ENCODE measurements around the gene TNFAIP8L3.

DNA sequence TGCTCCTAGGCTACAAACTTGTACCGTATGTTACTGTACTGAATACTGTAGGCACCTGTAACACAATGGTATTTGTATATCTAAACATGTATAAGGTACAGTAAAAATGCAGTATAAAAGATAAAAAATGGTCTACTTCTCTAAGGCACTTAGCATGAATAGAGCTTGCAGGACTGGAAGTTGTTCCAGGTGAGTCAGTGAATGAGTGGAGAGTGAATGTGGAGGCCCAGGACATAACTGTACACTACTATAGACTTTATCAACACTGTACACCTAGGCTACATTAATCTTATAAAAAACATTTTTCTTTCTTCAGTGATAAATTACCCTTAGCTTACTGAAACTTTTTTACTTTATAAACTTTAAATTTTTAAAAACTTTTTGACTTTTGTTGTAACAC, 12.5 kb downstream of the TNFAIP8L3 start:
- TF ChIP-seq, protein P1, sequence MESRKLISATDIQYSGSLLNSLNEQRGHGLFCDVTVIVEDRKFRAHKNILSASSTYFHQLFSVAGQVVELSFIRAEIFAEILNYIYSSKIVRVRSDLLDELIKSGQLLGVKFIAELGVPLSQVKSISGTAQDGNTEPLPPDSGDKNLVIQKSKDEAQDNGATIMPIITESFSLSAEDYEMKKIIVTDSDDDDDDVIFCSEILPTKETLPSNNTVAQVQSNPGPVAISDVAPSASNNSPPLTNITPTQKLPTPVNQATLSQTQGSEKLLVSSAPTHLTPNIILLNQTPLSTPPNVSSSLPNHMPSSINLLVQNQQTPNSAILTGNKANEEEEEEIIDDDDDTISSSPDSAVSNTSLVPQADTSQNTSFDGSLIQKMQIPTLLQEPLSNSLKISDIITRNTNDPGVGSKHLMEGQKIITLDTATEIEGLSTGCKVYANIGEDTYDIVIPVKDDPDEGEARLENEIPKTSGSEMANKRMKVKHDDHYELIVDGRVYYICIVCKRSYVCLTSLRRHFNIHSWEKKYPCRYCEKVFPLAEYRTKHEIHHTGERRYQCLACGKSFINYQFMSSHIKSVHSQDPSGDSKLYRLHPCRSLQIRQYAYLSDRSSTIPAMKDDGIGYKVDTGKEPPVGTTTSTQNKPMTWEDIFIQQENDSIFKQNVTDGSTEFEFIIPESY (IDR thresholded peaks at IDR 0.05), result no peak
- TF ChIP-seq, protein P2, sequence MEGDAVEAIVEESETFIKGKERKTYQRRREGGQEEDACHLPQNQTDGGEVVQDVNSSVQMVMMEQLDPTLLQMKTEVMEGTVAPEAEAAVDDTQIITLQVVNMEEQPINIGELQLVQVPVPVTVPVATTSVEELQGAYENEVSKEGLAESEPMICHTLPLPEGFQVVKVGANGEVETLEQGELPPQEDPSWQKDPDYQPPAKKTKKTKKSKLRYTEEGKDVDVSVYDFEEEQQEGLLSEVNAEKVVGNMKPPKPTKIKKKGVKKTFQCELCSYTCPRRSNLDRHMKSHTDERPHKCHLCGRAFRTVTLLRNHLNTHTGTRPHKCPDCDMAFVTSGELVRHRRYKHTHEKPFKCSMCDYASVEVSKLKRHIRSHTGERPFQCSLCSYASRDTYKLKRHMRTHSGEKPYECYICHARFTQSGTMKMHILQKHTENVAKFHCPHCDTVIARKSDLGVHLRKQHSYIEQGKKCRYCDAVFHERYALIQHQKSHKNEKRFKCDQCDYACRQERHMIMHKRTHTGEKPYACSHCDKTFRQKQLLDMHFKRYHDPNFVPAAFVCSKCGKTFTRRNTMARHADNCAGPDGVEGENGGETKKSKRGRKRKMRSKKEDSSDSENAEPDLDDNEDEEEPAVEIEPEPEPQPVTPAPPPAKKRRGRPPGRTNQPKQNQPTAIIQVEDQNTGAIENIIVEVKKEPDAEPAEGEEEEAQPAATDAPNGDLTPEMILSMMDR (IDR thresholded peaks at IDR 0.05; ENCODE audit: low read depth, low read length, missing input control), result no peak
- TF ChIP-seq YY1 (IDR thresholded peaks at IDR 0.05), result no peak
- no peak for TF ChIP-seq RAD21 (IDR thresholded peaks at IDR 0.05)
- TF ChIP-seq TAF1 (conservative IDR thresholded peaks at IDR 0.05), result no peak
- TF ChIP-seq SP1 (IDR thresholded peaks at IDR 0.05), result no peak
- no peak for TF ChIP-seq JUND (IDR thresholded peaks at IDR 0.05)
- TF ChIP-seq, protein P3, sequence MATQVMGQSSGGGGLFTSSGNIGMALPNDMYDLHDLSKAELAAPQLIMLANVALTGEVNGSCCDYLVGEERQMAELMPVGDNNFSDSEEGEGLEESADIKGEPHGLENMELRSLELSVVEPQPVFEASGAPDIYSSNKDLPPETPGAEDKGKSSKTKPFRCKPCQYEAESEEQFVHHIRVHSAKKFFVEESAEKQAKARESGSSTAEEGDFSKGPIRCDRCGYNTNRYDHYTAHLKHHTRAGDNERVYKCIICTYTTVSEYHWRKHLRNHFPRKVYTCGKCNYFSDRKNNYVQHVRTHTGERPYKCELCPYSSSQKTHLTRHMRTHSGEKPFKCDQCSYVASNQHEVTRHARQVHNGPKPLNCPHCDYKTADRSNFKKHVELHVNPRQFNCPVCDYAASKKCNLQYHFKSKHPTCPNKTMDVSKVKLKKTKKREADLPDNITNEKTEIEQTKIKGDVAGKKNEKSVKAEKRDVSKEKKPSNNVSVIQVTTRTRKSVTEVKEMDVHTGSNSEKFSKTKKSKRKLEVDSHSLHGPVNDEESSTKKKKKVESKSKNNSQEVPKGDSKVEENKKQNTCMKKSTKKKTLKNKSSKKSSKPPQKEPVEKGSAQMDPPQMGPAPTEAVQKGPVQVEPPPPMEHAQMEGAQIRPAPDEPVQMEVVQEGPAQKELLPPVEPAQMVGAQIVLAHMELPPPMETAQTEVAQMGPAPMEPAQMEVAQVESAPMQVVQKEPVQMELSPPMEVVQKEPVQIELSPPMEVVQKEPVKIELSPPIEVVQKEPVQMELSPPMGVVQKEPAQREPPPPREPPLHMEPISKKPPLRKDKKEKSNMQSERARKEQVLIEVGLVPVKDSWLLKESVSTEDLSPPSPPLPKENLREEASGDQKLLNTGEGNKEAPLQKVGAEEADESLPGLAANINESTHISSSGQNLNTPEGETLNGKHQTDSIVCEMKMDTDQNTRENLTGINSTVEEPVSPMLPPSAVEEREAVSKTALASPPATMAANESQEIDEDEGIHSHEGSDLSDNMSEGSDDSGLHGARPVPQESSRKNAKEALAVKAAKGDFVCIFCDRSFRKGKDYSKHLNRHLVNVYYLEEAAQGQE (IDR thresholded peaks at IDR 0.05), result no peak
- TF ChIP-seq GABPA (IDR thresholded peaks at IDR 0.05 in 1 of 2, conservative IDR thresholded peaks at IDR 0.05 in 1 of 2), result no peak
- no peak for TF ChIP-seq HNF4G (IDR thresholded peaks at IDR 0.05)
- no peak for TF ChIP-seq EGR1 (IDR thresholded peaks at IDR 0.05; ENCODE audit: low read depth in 2 of 2)
- TF ChIP-seq, protein P4, sequence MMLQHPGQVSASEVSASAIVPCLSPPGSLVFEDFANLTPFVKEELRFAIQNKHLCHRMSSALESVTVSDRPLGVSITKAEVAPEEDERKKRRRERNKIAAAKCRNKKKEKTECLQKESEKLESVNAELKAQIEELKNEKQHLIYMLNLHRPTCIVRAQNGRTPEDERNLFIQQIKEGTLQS (IDR thresholded peaks at IDR 0.05), result no peak
- TF ChIP-seq, protein P5, sequence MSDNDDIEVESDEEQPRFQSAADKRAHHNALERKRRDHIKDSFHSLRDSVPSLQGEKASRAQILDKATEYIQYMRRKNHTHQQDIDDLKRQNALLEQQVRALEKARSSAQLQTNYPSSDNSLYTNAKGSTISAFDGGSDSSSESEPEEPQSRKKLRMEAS (IDR thresholded peaks at IDR 0.05), result no peak

Measured in liver (tissue), 3 donors.